ENCODE data around the gene DUSP23.

DNA sequence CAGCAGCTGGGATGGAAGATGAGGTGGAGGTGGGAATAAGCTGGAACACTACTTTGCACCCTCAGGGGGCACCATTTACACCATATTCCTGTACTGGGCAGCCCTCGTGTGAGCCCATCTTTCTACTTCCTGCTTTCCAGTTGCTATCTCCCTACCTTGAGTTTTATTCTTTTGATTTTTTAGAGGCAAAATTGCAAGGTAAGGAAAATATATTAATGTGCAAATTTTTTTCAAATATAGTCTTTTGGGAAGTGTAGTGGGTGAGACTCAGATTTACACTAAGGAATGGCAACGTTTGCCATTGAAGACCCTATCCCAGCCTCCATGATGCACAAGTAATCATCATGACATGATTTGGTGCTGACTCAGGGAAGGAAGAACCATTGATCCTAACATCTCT lies 31.1 kb upstream of the DUSP23 start:
- TF ChIP-seq, protein P1, sequence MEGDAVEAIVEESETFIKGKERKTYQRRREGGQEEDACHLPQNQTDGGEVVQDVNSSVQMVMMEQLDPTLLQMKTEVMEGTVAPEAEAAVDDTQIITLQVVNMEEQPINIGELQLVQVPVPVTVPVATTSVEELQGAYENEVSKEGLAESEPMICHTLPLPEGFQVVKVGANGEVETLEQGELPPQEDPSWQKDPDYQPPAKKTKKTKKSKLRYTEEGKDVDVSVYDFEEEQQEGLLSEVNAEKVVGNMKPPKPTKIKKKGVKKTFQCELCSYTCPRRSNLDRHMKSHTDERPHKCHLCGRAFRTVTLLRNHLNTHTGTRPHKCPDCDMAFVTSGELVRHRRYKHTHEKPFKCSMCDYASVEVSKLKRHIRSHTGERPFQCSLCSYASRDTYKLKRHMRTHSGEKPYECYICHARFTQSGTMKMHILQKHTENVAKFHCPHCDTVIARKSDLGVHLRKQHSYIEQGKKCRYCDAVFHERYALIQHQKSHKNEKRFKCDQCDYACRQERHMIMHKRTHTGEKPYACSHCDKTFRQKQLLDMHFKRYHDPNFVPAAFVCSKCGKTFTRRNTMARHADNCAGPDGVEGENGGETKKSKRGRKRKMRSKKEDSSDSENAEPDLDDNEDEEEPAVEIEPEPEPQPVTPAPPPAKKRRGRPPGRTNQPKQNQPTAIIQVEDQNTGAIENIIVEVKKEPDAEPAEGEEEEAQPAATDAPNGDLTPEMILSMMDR (IDR thresholded peaks at IDR 0.05; ENCODE audit: low read depth, low read length), result no peak
- TF ChIP-seq EZH2phosphoT487 (IDR thresholded peaks at IDR 0.05; ENCODE audit: low read depth), result no peak

Data from OCI-LY3 (cell line).